Keratinocyte (primary cell): ENCODE measurements around the gene ATP2C1. TPM values are rescaled to one million over a fixed set of nuclear protein-coding genes. Genes with fewer than 3 reads are reported as not detected.

Experiments used
- DNase-seq: peaks from one replicate; pipeline ENCODE4 v3.0.0-alpha.2; 2011; ENCODE audit warnings: low read depth, missing footprints, low spot score
- FAIRE-seq: peaks from 2 replicates; lab custom pipeline; 2011; peaks lifted over from hg19 to GRCh38; lab: Jason Lieb, UNC
- H2AFZ ChIP-seq: 2 replicates; pipeline ENCODE4 v1.6.0; 2012; ENCODE audit warnings: low read length, control low read depth, inconsistent platforms; ENCODE audit not compliant: control insufficient read depth
- H3K27ac ChIP-seq: 2 replicates; pipeline ENCODE4 v1.5.1; 2011; ENCODE audit warnings: low read length; ENCODE audit not compliant: control insufficient read depth, insufficient read depth
- H3K27me3 ChIP-seq: 3 replicates; pipeline ENCODE4 v1.6.0; 2011; ENCODE audit warnings: low read length; ENCODE audit not compliant: control insufficient read depth, insufficient read depth; ENCODE audit errors: extremely low read depth
- H3K36me3 ChIP-seq, 2 experiments: 2 replicates in 1 of 2; 3 replicates in 1 of 2; pipeline ENCODE4 v1.5.1; 2011; ENCODE audit warnings: low read length in 2 of 2, mild to moderate bottlenecking in 1 of 2; ENCODE audit not compliant: control insufficient read depth in 2 of 2, insufficient read depth in 2 of 2; ENCODE audit errors: extremely low read depth in 1 of 2
- H3K4me1 ChIP-seq: 3 replicates; pipeline ENCODE4 v1.5.1; 2011; ENCODE audit warnings: low read length; ENCODE audit not compliant: control insufficient read depth, insufficient read depth; ENCODE audit errors: extremely low read depth
- H3K4me2 ChIP-seq: 3 replicates; pipeline ENCODE4 v1.6.0; 2011; ENCODE audit warnings: low read depth, low read length; ENCODE audit not compliant: control insufficient read depth, insufficient read depth; ENCODE audit errors: extremely low read depth
- H3K4me3 ChIP-seq, 3 experiments: fragments of 200-600 bp in 1 of 3; sonication (generic) in 1 of 3; 2 replicates in 2 of 3; 3 replicates in 1 of 3; pipeline ENCODE4 v1.5.1; 2011 to 2016; ENCODE audit warnings: low read length in 3 of 3, mild to moderate bottlenecking in 3 of 3, control low read depth in 2 of 3, inconsistent platforms in 1 of 3, low read depth in 1 of 3, mixed read lengths in 1 of 3, mixed run types in 1 of 3, moderate library complexity in 1 of 3; ENCODE audit not compliant: control insufficient read depth in 2 of 3, insufficient read depth in 2 of 3; ENCODE audit errors: extremely low read depth in 1 of 3
- H3K79me2 ChIP-seq: 2 replicates; pipeline ENCODE4 v1.6.0; 2012; ENCODE audit warnings: low read length; ENCODE audit not compliant: control insufficient read depth, insufficient read depth
- H3K9ac ChIP-seq: 3 replicates; pipeline ENCODE4 v1.6.0; 2011; ENCODE audit warnings: low read length; ENCODE audit not compliant: control insufficient read depth, insufficient read depth; ENCODE audit errors: extremely low read depth
- H3K9me1 ChIP-seq: 3 replicates; pipeline ENCODE4 v1.6.0; 2011; ENCODE audit warnings: low read length; ENCODE audit not compliant: control insufficient read depth, insufficient read depth; ENCODE audit errors: extremely low read depth
- H3K9me3 ChIP-seq: 2 replicates; pipeline ENCODE4 v1.5.1; 2012; ENCODE audit warnings: low read depth, low read length; ENCODE audit not compliant: control insufficient read depth
- H4K20me1 ChIP-seq: 3 replicates; pipeline ENCODE4 v1.6.0; 2011; ENCODE audit warnings: low read length; ENCODE audit not compliant: control insufficient read depth, insufficient read depth; ENCODE audit errors: extremely low read depth
- EZH2 ChIP-seq: IDR thresholded peaks from one replicate; pipeline ENCODE4 v1.6.1; 2012; ENCODE audit warnings: inconsistent platforms, mild to moderate bottlenecking, low read length, moderate library complexity
- dilution Hi-C: fragments of 300-500 bp; cut with MboI; formaldehyde crosslinking; loops from one replicate; pipeline ENCODE4 v1.7.0; 2020; ENCODE audit warnings: low sequenced_read_pairs; ENCODE audit not compliant: extremely low pct_ligation_motif_present
- polyA plus RNA-seq, 5 experiments: library from polyadenylated mRNA; depleted of rRNA in 3 of 5; stranded (reverse) in 3 of 5; stranded (forward) in 1 of 5; unstranded in 1 of 5; fragments of >200 nt; gene quantifications; 1 replicate in 1 of 5; 2 replicates in 3 of 5; 3 replicates in 1 of 5; pipeline versions ENCODE4 v1.2.1 to v1.2.3, GENCODE V29; 2011 to 2012; ENCODE audit warnings: missing spikeins in 2 of 5, low read depth in 1 of 5, low replicate concordance in 1 of 5
- TF ChIP-seq, protein P1 (sequence below), 3 experiments: IDR thresholded peaks in 1 of 3; conservative IDR thresholded peaks in 1 of 3; optimal IDR thresholded peaks in 1 of 3; 2 replicates in 2 of 3; 3 replicates in 1 of 3; pipeline versions ENCODE3 to v1.5.1; 2011; ENCODE audit warnings: low read length in 3 of 3, mild to moderate bottlenecking in 3 of 3, moderate library complexity in 2 of 3, control low read depth in 1 of 3, inconsistent platforms in 1 of 3; ENCODE audit not compliant: insufficient read depth in 2 of 3; ENCODE audit errors: extremely low read depth in 1 of 3

Gene ATP2C1
- polyA plus RNA-seq, 1 donor (not counting 4 experiments of a cell fraction or from before 2014, with no cell fraction given) = 141 TPM

DNA sequence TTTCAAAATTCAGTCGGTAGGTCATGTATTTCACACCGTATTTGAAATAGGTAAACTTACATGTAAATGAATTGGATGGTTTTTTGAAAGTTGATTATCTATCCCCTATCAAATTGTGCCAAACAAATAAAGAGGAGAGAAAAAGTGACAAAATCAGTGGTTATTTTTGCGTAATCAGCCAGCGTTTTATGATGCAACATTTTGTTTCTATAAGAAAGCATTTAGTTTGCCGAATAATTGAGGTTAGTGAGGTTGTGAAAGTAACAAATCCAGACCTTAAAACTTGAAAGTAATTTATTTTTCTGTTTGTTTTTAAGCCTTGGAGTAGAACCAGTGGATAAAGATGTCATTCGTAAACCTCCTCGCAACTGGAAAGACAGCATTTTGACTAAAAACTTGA lies 103.4 kb downstream of the ATP2C1 start:
- no peaks in the 10 kb centered on the region for H3K9me1 ChIP-seq
- H3K9me3 ChIP-seq = no peaks in the 10 kb centered on the region
- no peaks in the 10 kb centered on the region for H3K27me3 ChIP-seq
- H3K4me3 ChIP-seq = no peak overlapping the region
- H3K27ac ChIP-seq = no peak overlapping the region
- no peak overlapping the region for H3K4me2 ChIP-seq
- DNase-seq (no peak), FAIRE-seq (no peak)
- no peaks in the 10 kb centered on the region for H4K20me1 ChIP-seq
- no peaks in the 10 kb centered on the region for H3K79me2 ChIP-seq
- H2AFZ ChIP-seq = no peak overlapping the region
- H3K9ac ChIP-seq = no peak overlapping the region
- no peaks in the 10 kb centered on the region for H3K4me1 ChIP-seq
- TF ChIP-seq EZH2 = no peak
- TF ChIP-seq, protein P1, sequence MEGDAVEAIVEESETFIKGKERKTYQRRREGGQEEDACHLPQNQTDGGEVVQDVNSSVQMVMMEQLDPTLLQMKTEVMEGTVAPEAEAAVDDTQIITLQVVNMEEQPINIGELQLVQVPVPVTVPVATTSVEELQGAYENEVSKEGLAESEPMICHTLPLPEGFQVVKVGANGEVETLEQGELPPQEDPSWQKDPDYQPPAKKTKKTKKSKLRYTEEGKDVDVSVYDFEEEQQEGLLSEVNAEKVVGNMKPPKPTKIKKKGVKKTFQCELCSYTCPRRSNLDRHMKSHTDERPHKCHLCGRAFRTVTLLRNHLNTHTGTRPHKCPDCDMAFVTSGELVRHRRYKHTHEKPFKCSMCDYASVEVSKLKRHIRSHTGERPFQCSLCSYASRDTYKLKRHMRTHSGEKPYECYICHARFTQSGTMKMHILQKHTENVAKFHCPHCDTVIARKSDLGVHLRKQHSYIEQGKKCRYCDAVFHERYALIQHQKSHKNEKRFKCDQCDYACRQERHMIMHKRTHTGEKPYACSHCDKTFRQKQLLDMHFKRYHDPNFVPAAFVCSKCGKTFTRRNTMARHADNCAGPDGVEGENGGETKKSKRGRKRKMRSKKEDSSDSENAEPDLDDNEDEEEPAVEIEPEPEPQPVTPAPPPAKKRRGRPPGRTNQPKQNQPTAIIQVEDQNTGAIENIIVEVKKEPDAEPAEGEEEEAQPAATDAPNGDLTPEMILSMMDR (optimal IDR thresholded peaks at IDR 0.05 in 1 of 3, IDR thresholded peaks at IDR 0.05 in 1 of 3, conservative IDR thresholded peaks at IDR 0.05 in 1 of 3; ENCODE audit: extremely low read depth in 1 of 3, insufficient read depth in 2 of 3, low read length in 3 of 3) = no peak
- peaks cover 2 to 4% of the 10 kb centered on the region in 2 experiments for H3K36me3 ChIP-seq
- dilution Hi-C loops = no loop called here

DNA sequence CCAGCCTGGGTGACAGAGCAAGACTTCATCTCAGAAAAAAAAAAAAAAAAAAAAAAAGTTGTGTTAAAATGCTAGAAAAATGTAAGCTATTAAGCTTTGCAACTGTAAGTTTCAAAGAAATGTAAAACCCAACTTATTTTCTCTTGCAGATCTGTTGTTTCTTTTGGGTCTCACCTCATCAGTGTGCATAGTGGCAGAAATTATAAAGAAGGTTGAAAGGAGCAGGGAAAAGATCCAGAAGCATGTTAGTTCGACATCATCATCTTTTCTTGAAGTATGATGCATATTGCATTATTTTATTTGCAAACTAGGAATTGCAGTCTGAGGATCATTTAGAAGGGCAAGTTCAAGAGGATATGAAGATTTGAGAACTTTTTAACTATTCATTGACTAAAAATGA lies 107.2 kb downstream of the ATP2C1 start:
- no peaks in the 10 kb centered on the region for H3K9me1 ChIP-seq
- H2AFZ ChIP-seq = no peak overlapping the region
- no peak for FAIRE-seq
- H3K9ac ChIP-seq = no peak overlapping the region
- no peak overlapping the region for H3K4me2 ChIP-seq
- DNase-seq = no peak
- dilution Hi-C loops = no loop called here
- H3K4me3 ChIP-seq = no peak overlapping the region
- H3K9me3 ChIP-seq = no peaks in the 10 kb centered on the region
- H4K20me1 ChIP-seq = no peaks in the 10 kb centered on the region
- H3K4me1 ChIP-seq = no peaks in the 10 kb centered on the region
- H3K27me3 ChIP-seq = no peaks in the 10 kb centered on the region
- peaks cover 0 to 9% of the 10 kb centered on the region in 2 experiments for H3K36me3 ChIP-seq
- no peaks in the 10 kb centered on the region for H3K79me2 ChIP-seq
- no peak overlapping the region for H3K27ac ChIP-seq
- TF ChIP-seq EZH2 = no peak
- TF ChIP-seq, protein P1 (optimal IDR thresholded peaks at IDR 0.05 in 1 of 3, IDR thresholded peaks at IDR 0.05 in 1 of 3, conservative IDR thresholded peaks at IDR 0.05 in 1 of 3; ENCODE audit: extremely low read depth in 1 of 3, insufficient read depth in 2 of 3, low read length in 3 of 3) = no peak
